Breast epithelium (tissue), 4 donors: Measurements from ENCODE around the gene RABEPK. TPM values are rescaled to one million over a fixed set of nuclear protein-coding genes. Genes with fewer than 3 reads are reported as not detected.
A peak's percentile ranks its signal among the peaks of the same experiment; 100 is the strongest.

Experiments
- DNase-seq, 2 donors: peaks; one replicate each; pipeline ENCODE4 v3.0.0-alpha.2; 2019; ENCODE audit warnings: low spot score in 2 of 2
- H3K27ac ChIP-seq, 2 donors: fragments of 200-600 bp; sonication (generic) in 1 of 2; one replicate each; pipeline ENCODE4 v1.5.1; 2016 to 2019; ENCODE audit warnings: mild to moderate bottlenecking in 1 of 2
- H3K27me3 ChIP-seq, 2 donors: fragments of 200-600 bp; sonication (generic) in 1 of 2; one replicate each; pipeline versions ENCODE4 v1.5.1 to v1.6.0; 2017 to 2019; ENCODE audit warnings: control low read depth in 1 of 2, mild to moderate bottlenecking in 1 of 2
- H3K36me3 ChIP-seq: fragments of 200-600 bp; one replicate; pipeline ENCODE4 v1.5.1; 2019
- H3K4me1 ChIP-seq, 2 donors: fragments of 200-600 bp; sonication (generic); one replicate each; pipeline ENCODE4 v1.5.1; 2016 to 2019; ENCODE audit warnings: control low read depth in 1 of 2
- H3K4me3 ChIP-seq, 3 donors: fragments of 200-600 bp; sonication (generic); 1 replicate in 2 of 3; 2 replicates in 1 of 3; pipeline ENCODE4 v1.5.1; 2016 to 2019; ENCODE audit warnings: mild to moderate bottlenecking in 3 of 3, moderate library complexity in 2 of 3
- H3K9me3 ChIP-seq, 2 donors: fragments of 200-600 bp; sonication (generic) in 1 of 2; one replicate each; pipeline ENCODE4 v1.5.1; 2016 to 2019; ENCODE audit warnings: control low read depth in 1 of 2
- CTCF ChIP-seq, 3 donors: fragments of 450-650 bp; IDR thresholded peaks; one replicate each; pipeline ENCODE4 v1.5.1; 2016 to 2017; ENCODE audit warnings: antibody characterized with exemption in 3 of 3, mild to moderate bottlenecking in 3 of 3, moderate library complexity in 3 of 3
- POLR2A ChIP-seq: fragments of 450-650 bp; IDR thresholded peaks from one replicate; pipeline ENCODE4 v1.6.1; 2016; ENCODE audit warnings: antibody characterized with exemption, mild to moderate bottlenecking, moderate library complexity
- POLR2AphosphoS5 ChIP-seq, 3 donors: sonication (generic); formaldehyde crosslinking; IDR thresholded peaks; one replicate each; pipeline ENCODE4 v1.6.1; 2017; ENCODE audit warnings: antibody characterized with exemption in 3 of 3
- intact Hi-C: fragments of 100-400 bp; cut with DNase I; formaldehyde crosslinking; loops from one replicate; pipeline ENCODE4 v1.15.1; 2023; ENCODE audit warnings: low total_unique reads
- total RNA-seq, 3 donors: library from RNA; depleted of rRNA; stranded (reverse); fragments of >200 nt; gene quantifications; one replicate each; pipeline ENCODE4 v1.1.0, GENCODE V29; 2016

RABEPK gene
- total RNA-seq, 3 donors from 2014 or later: 14.0 to 25.6 (median 17.9) TPM

DNA sequence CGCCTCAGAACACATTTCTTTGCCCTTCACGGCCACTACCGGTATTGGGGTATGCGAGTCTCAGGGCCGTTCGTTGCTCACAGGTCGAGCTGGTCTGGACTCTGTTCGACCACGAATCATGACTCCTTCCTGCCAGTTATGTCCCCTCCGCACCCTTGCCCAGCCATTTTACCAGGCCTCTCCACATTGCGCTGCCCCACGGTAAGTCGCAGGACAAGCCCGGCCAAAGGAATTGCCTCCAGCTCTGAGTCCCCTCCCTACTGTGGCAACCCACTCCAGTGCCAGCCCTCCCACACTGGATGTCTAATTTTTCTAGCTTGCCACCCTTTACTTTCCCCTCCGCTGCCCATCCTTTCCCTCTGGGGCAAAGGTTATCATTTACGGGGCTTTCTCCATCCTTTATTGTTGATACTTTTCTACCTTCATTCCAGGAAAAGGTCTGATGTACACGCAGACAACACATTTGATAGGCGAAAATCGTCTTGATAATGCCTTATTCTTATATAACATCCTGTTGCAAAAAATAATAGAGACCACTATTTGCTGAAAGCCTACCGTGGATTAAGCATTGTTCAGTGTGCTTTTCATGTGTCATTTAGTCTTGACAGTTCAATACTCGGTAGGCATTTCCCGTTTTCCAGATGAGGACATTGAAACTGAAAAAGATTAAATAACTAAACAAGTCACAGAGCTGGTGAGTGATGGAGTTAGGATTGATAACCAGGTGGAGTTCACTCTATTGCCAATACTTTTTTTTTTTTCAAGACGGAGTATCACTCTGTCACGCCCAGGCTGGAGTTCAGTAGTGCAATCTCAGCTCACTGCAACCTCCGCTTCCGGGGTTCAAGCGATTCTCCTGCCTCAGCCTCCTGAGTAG lies 41.8 kb downstream of the RABEPK start:
- no peak for TF ChIP-seq CTCF (IDR thresholded peaks at IDR 0.05)
- peak in 1 of 3 donors; percentile 38 for TF ChIP-seq POLR2AphosphoS5 (IDR thresholded peaks at IDR 0.05)
- intact Hi-C loops: no loop called here
- no peaks in the 10 kb centered on the region for H3K9me3 ChIP-seq
- peaks cover 8% of the 10 kb centered on the region for H3K36me3 ChIP-seq
- H3K27me3 ChIP-seq: no peaks in the 10 kb centered on the region
- peak overlapping the region; percentile 79 to 90 (median 86) for H3K4me3 ChIP-seq
- H3K27ac ChIP-seq: peak overlapping the region; percentile 98
- H3K4me1 ChIP-seq: peaks cover 3 to 24% of the 10 kb centered on the region in 2 donors
- DNase-seq: peak in 1 of 2 donors; percentile 53

DNA sequence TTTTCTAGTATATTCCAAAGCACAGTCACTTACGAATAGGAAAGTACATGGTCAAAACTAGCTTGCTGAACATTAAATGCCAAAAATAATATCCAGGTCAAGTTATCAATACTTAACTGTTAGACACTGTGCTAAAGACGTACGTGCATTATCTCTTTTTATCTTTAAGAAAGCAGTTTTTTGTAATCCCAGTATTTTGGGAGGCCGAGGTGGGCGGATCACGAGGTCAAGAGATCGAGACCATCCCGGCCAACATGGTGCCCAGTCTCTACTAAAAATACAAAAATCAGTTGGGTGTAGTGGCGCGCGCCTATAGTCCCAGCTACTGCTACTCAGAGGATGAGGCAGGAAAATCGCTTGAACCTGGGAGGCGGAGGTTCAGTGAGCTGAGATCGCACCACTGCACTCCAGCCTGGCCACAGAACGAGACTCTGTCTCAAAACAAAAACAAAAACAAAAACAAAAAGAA lies 43.5 kb downstream of the RABEPK start:
- Histone ChIP-seq H3K27me3 (no peaks in the 10 kb centered on the region), H3K4me1 (peaks cover 3 to 7% of the 10 kb centered on the region in 2 donors), H3K9me3 (no peaks in the 10 kb centered on the region), H3K27ac (no peak overlapping the region), H3K36me3 (peaks cover under 1% of the 10 kb centered on the region), H3K4me3 (no peak overlapping the region)
- intact Hi-C loops: no loop called here
- TF ChIP-seq CTCF (IDR thresholded peaks at IDR 0.05): no peak
- no peak for TF ChIP-seq POLR2A
- TF ChIP-seq POLR2AphosphoS5 (IDR thresholded peaks at IDR 0.05): no peak
- no peak for DNase-seq

DNA sequence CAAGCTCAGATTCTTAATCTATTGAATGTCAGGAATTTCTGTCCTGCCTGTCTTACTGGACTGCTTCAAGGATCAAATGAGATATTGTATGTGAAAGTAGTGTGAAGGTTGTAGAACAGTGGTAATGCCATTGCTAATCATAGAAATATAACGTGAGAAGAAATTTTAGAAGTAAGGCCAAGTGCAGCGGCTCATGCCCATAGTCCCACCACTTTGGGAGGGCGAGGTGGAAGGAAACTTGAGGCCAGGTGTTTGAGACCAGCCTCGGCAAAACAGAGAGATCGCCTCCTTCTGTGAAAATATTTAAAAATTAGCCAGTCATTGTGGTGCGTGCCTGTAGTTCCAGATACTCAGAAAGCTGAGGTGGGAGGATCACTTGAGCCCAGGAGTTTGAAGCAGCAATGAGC lies 45.9 kb downstream of the RABEPK start:
- no peak overlapping the region for H3K4me3 ChIP-seq
- no peak for DNase-seq
- H3K27ac ChIP-seq: no peak overlapping the region
- TF ChIP-seq POLR2AphosphoS5 (IDR thresholded peaks at IDR 0.05): no peak
- TF ChIP-seq CTCF (IDR thresholded peaks at IDR 0.05): no peak
- TF ChIP-seq POLR2A: no peak
- no peaks in the 10 kb centered on the region for H3K27me3 ChIP-seq
- H3K36me3 ChIP-seq: no peaks in the 10 kb centered on the region
- no peaks in the 10 kb centered on the region for H3K9me3 ChIP-seq
- H3K4me1 ChIP-seq: peaks cover 0 to 5% of the 10 kb centered on the region in 2 donors
- intact Hi-C loops: no loop called here

- no peak overlapping the region for H3K4me3 ChIP-seq
- TF ChIP-seq CTCF (IDR thresholded peaks at IDR 0.05): no peak
- no peak for TF ChIP-seq POLR2A
- TF ChIP-seq POLR2AphosphoS5 (IDR thresholded peaks at IDR 0.05): no peak
- intact Hi-C loops: no loop called here
- H3K36me3 ChIP-seq: no peaks in the 10 kb centered on the region
- H3K27me3 ChIP-seq: no peaks in the 10 kb centered on the region
- no peak overlapping the region for H3K27ac ChIP-seq
- H3K4me1 ChIP-seq: no peaks in the 10 kb centered on the region
- H3K9me3 ChIP-seq: no peaks in the 10 kb centered on the region
- no peak for DNase-seq
Observed at GRCh38 chr9:125254231-125254630, 53.9 kb downstream of the RABEPK start.

DNA sequence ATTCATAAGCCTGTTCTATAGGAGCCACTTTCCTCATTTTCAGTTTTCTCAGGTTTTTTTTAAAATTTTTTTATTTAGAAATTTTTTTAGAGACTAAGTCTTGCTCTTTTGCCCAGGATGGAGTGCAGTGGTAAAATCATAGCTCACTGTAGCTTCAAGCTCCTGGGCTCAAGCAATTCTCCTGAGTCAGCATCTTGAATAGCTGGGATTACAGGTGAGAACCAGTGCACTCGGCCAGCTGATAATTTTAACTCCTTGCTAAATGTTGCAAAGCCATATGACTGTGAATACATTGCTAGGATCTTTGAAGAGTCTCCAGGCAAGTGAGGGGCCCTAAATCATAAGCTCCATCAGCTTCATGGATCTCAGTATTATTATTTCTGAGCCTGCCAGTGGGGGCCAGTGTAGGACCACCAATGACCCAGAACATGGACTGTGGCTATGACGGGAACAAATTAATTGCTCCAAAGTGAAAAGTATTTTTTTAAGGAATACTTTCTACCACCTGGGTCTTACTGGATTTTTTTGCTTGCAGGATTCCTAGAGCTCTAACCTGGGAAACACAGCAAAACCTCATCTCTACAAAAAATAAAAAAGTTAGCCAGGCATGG lies 55.5 kb downstream of the RABEPK start:
- DNase-seq: no peak
- no peaks in the 10 kb centered on the region for H3K36me3 ChIP-seq
- no peaks in the 10 kb centered on the region for H3K27me3 ChIP-seq
- TF ChIP-seq POLR2AphosphoS5 (IDR thresholded peaks at IDR 0.05): no peak
- H3K4me3 ChIP-seq: no peak overlapping the region
- H3K27ac ChIP-seq: no peak overlapping the region
- no peaks in the 10 kb centered on the region for H3K9me3 ChIP-seq
- no peaks in the 10 kb centered on the region for H3K4me1 ChIP-seq
- intact Hi-C loops: no loop called here
